ENCODE results near the gene MBTD1.
"Not testable (repeated sequence)": the region's sequence is repeated elsewhere in the genome, so short reads cannot be mapped to it uniquely, and the experiment has no call there.

Gene MBTD1

GRCh38 chr17:51172030-51172429 is 87.8 kb downstream of the MBTD1 start:
- not testable (repeated sequence) for H3K9ac ChIP-seq (ENCODE audit: low read length); H3K36me3 ChIP-seq (ENCODE audit: control insufficient read depth, insufficient read depth, low read length)

GRCh38 chr17:51170736-51171135 is 89.1 kb downstream of the MBTD1 start:
- no peaks in the 10 kb centered on the region for H3K9me3 ChIP-seq (ENCODE audit: control insufficient read depth, low read length)
- no peak overlapping the region for H3K9ac ChIP-seq (ENCODE audit: low read length)
- H3K4me1 ChIP-seq (ENCODE audit: control insufficient read depth, insufficient read depth, low read length): peaks cover 1% of the 10 kb centered on the region
- H3K36me3 ChIP-seq (ENCODE audit: control insufficient read depth, insufficient read depth, low read length): peaks cover 4% of the 10 kb centered on the region
- H3K4me3 ChIP-seq (ENCODE audit: low read length): no peak overlapping the region
- no peaks in the 10 kb centered on the region for H3K27me3 ChIP-seq (ENCODE audit: control insufficient read depth, insufficient read depth, low read length)

More at GRCh38 chr17:51172030-51172429, 87.8 kb downstream of the MBTD1 start:
- H3K4me1 ChIP-seq (ENCODE audit: control insufficient read depth, insufficient read depth, low read length); H3K9me3 ChIP-seq (ENCODE audit: control insufficient read depth, low read length); H3K4me3 ChIP-seq (ENCODE audit: low read length); H3K27me3 ChIP-seq (ENCODE audit: control insufficient read depth, insufficient read depth, low read length): not testable (repeated sequence)

- Histone ChIP-seq H3K36me3 (ENCODE audit: control insufficient read depth, insufficient read depth, low read length) (peaks cover 4% of the 10 kb centered on the region), H3K27me3 (ENCODE audit: control insufficient read depth, insufficient read depth, low read length) (no peaks in the 10 kb centered on the region), H3K4me1 (ENCODE audit: control insufficient read depth, insufficient read depth, low read length) (peaks cover 8% of the 10 kb centered on the region), H3K9me3 (ENCODE audit: control insufficient read depth, low read length) (no peaks in the 10 kb centered on the region), H3K4me3 (ENCODE audit: low read length) (no peak overlapping the region), H3K9ac (ENCODE audit: low read length) (no peak overlapping the region)
These were observed 90.5 kb downstream of the MBTD1 start for GRCh38 chr17:51169340-51169739.

- H3K36me3 ChIP-seq (ENCODE audit: control insufficient read depth, insufficient read depth, low read length): peaks cover 4% of the 10 kb centered on the region
- H3K4me1 ChIP-seq (ENCODE audit: control insufficient read depth, insufficient read depth, low read length): peaks cover 8% of the 10 kb centered on the region
- peak overlapping the region; percentile 73 for H3K4me3 ChIP-seq (ENCODE audit: low read length)
- H3K27me3 ChIP-seq (ENCODE audit: control insufficient read depth, insufficient read depth, low read length): no peaks in the 10 kb centered on the region
- no peaks in the 10 kb centered on the region for H3K9me3 ChIP-seq (ENCODE audit: control insufficient read depth, low read length)
- peak overlapping the region; percentile 72 for H3K9ac ChIP-seq (ENCODE audit: low read length)
These were observed 92.6 kb downstream of the MBTD1 start for GRCh38 chr17:51166987-51167931.

GRCh38 chr17:51166198-51166986 is 93.5 kb downstream of the MBTD1 start, which contains the start of gene NME2:
Gene NME2 (plus strand): TSS chr17:51166411. CDS start chr17:51166831, 420 bp downstream.
- Histone ChIP-seq H3K36me3 (ENCODE audit: control insufficient read depth, insufficient read depth, low read length) (peaks cover 4% of the 10 kb centered on the region), H3K9ac (ENCODE audit: low read length) (peak within 1 kb of the TSS; percentile 92), H3K27me3 (ENCODE audit: control insufficient read depth, insufficient read depth, low read length) (no peaks in the 10 kb centered on the region), H3K9me3 (ENCODE audit: control insufficient read depth, low read length) (no peaks in the 10 kb centered on the region), H3K4me1 (ENCODE audit: control insufficient read depth, insufficient read depth, low read length) (peaks cover 8% of the 10 kb centered on the region), H3K4me3 (ENCODE audit: low read length) (peak within 1 kb of the TSS; percentile 85)

GRCh38 chr17:51165680-51166197 is 94.1 kb downstream of the MBTD1 start:
- Histone ChIP-seq H3K9me3 (ENCODE audit: control insufficient read depth, low read length) (no peaks in the 10 kb centered on the region), H3K9ac (ENCODE audit: low read length) (peak overlapping the region; percentile 92), H3K4me3 (ENCODE audit: low read length) (peak overlapping the region; percentile 85), H3K4me1 (ENCODE audit: control insufficient read depth, insufficient read depth, low read length) (peaks cover 8% of the 10 kb centered on the region), H3K27me3 (ENCODE audit: control insufficient read depth, insufficient read depth, low read length) (no peaks in the 10 kb centered on the region), H3K36me3 (ENCODE audit: control insufficient read depth, insufficient read depth, low read length) (peaks cover 4% of the 10 kb centered on the region)

GRCh38 chr17:51164911-51165679 is 94.8 kb downstream of the MBTD1 start:
- peaks cover 4% of the 10 kb centered on the region for H3K36me3 ChIP-seq (ENCODE audit: control insufficient read depth, insufficient read depth, low read length)
- H3K27me3 ChIP-seq (ENCODE audit: control insufficient read depth, insufficient read depth, low read length): no peaks in the 10 kb centered on the region
- no peaks in the 10 kb centered on the region for H3K9me3 ChIP-seq (ENCODE audit: control insufficient read depth, low read length)
- peak overlapping the region; percentile 85 for H3K4me3 ChIP-seq (ENCODE audit: low read length)
- peaks cover 8% of the 10 kb centered on the region for H3K4me1 ChIP-seq (ENCODE audit: control insufficient read depth, insufficient read depth, low read length)
- peak overlapping the region; percentile 92 for H3K9ac ChIP-seq (ENCODE audit: low read length)

- Histone ChIP-seq H3K36me3 (ENCODE audit: control insufficient read depth, insufficient read depth, low read length) (no peaks in the 10 kb centered on the region), H3K9ac (ENCODE audit: low read length) (no peak overlapping the region), H3K27me3 (ENCODE audit: control insufficient read depth, insufficient read depth, low read length) (no peaks in the 10 kb centered on the region), H3K4me3 (ENCODE audit: low read length) (no peak overlapping the region), H3K4me1 (ENCODE audit: control insufficient read depth, insufficient read depth, low read length) (peaks cover 8% of the 10 kb centered on the region), H3K9me3 (ENCODE audit: control insufficient read depth, low read length) (no peaks in the 10 kb centered on the region)
These were observed 98.3 kb downstream of the MBTD1 start for GRCh38 chr17:51161541-51161940.

- H3K9ac ChIP-seq (ENCODE audit: low read length): no peak overlapping the region
These were observed 100.2 kb downstream of the MBTD1 start for GRCh38 chr17:51159604-51160003.

GRCh38 chr17:51155416-51155815 is 104.4 kb downstream of the MBTD1 start:
- Histone ChIP-seq H3K9ac (ENCODE audit: low read length) (no peak overlapping the region), H3K36me3 (ENCODE audit: control insufficient read depth, insufficient read depth, low read length) (no peaks in the 10 kb centered on the region), H3K4me3 (ENCODE audit: low read length) (no peak overlapping the region), H3K4me1 (ENCODE audit: control insufficient read depth, insufficient read depth, low read length) (peaks cover 9% of the 10 kb centered on the region), H3K9me3 (ENCODE audit: control insufficient read depth, low read length) (no peaks in the 10 kb centered on the region), H3K27me3 (ENCODE audit: control insufficient read depth, insufficient read depth, low read length) (no peaks in the 10 kb centered on the region)

More at GRCh38 chr17:51159604-51160003, 100.2 kb downstream of the MBTD1 start:
- Histone ChIP-seq H3K4me3 (ENCODE audit: low read length) (no peak overlapping the region), H3K9me3 (ENCODE audit: control insufficient read depth, low read length) (no peaks in the 10 kb centered on the region), H3K4me1 (ENCODE audit: control insufficient read depth, insufficient read depth, low read length) (peaks cover 2% of the 10 kb centered on the region), H3K36me3 (ENCODE audit: control insufficient read depth, insufficient read depth, low read length) (no peaks in the 10 kb centered on the region), H3K27me3 (ENCODE audit: control insufficient read depth, insufficient read depth, low read length) (no peaks in the 10 kb centered on the region)

GRCh38 chr17:51154176-51154575 is 105.7 kb downstream of the MBTD1 start:
- H3K9ac ChIP-seq (ENCODE audit: low read length): peak overlapping the region; percentile 54
- H3K9me3 ChIP-seq (ENCODE audit: control insufficient read depth, low read length): no peaks in the 10 kb centered on the region
- H3K4me3 ChIP-seq (ENCODE audit: low read length): peak overlapping the region; percentile 80
- H3K4me1 ChIP-seq (ENCODE audit: control insufficient read depth, insufficient read depth, low read length): peaks cover 9% of the 10 kb centered on the region
- H3K27me3 ChIP-seq (ENCODE audit: control insufficient read depth, insufficient read depth, low read length): no peaks in the 10 kb centered on the region
- H3K36me3 ChIP-seq (ENCODE audit: control insufficient read depth, insufficient read depth, low read length): no peaks in the 10 kb centered on the region
